Sigmoid colon (tissue), 7 donors: Measurements from ENCODE around the gene DTX3L. TPM values are rescaled to one million over a fixed set of nuclear protein-coding genes. Genes with fewer than 3 reads are reported as not detected.

ENCODE experiments used
- DNase-seq: peaks from one replicate; pipeline ENCODE4 v3.0.0-alpha.2; 2019
- H3K27ac ChIP-seq, 4 donors: fragments of 200-600 bp; sonication (generic); one replicate each; pipeline ENCODE4 v1.5.1; 2016 to 2019; ENCODE audit warnings: mild to moderate bottlenecking in 1 of 4
- H3K27me3 ChIP-seq, 3 donors: fragments of 200-600 bp; sonication (generic); one replicate each; pipeline ENCODE4 v1.5.1; 2019; ENCODE audit warnings: mild to moderate bottlenecking in 1 of 3
- H3K36me3 ChIP-seq, 4 donors: fragments of 200-600 bp; sonication (generic); one replicate each; pipeline ENCODE4 v1.5.1; 2016 to 2019
- H3K4me1 ChIP-seq, 4 donors: fragments of 200-600 bp; sonication (generic); one replicate each; pipeline ENCODE4 v1.5.1; 2017 to 2019
- H3K4me3 ChIP-seq, 4 donors: fragments of 200-600 bp; sonication (generic); one replicate each; pipeline ENCODE4 v1.5.1; 2017 to 2019; ENCODE audit warnings: mild to moderate bottlenecking in 2 of 4, moderate library complexity in 1 of 4
- H3K9me3 ChIP-seq, 4 donors: fragments of 200-600 bp in 3 of 4; sonication (generic) in 3 of 4; one replicate each; pipeline versions ENCODE4 v1.5.1 to v1.6.1; 2013 to 2019
- CTCF ChIP-seq, 4 experiments: fragments of 450-650 bp in 3 of 4; fragments of 200-600 bp in 1 of 4; IDR thresholded peaks; one replicate each; pipeline ENCODE4 v1.5.1; 2016 to 2019; ENCODE audit warnings: antibody characterized with exemption in 4 of 4, mild to moderate bottlenecking in 3 of 4, moderate library complexity in 2 of 4
- EP300 ChIP-seq, 4 donors: sonication (generic); formaldehyde crosslinking; IDR thresholded peaks; one replicate each; pipeline ENCODE4 v1.6.1; 2017; ENCODE audit warnings: antibody characterized with exemption in 4 of 4
- POLR2A ChIP-seq, 2 donors: fragments of 450-650 bp; IDR thresholded peaks; one replicate each; pipeline ENCODE4 v1.6.1; 2016; ENCODE audit warnings: antibody characterized with exemption in 2 of 2, mild to moderate bottlenecking in 2 of 2, moderate library complexity in 2 of 2
- POLR2AphosphoS5 ChIP-seq, 4 donors: sonication (generic); formaldehyde crosslinking; IDR thresholded peaks; one replicate each; pipeline ENCODE4 v1.6.1; 2017; ENCODE audit warnings: antibody characterized with exemption in 4 of 4
- WGBS, 2 donors: extraction: QIAGEN DNeasy Blood & Tissue Kit; methylation state at CpG; one replicate each; pipeline ENCODE4 v1.1.7; 2013; 5-methylcytosine and 5-hydroxymethylcytosine counted together
- intact Hi-C: fragments of 100-400 bp; cut with DNase I; formaldehyde crosslinking; loops from one replicate; pipeline ENCODE4 v1.15.1; 2023
- polyA plus RNA-seq, 3 donors: library from polyadenylated mRNA; stranded (reverse); fragments of 200-250 nt; gene quantifications; one replicate each; pipeline ENCODE4 v1.2.3, GENCODE V29; 2013
- total RNA-seq, 4 donors: library from RNA; depleted of rRNA; stranded (reverse); fragments of >200 nt; gene quantifications; one replicate each; pipeline ENCODE4 v1.1.0, GENCODE V29; 2016
- donor health status: healthy with polysubstance abuse.
- donor health status: Bipolar disorder and iron deficiency.
- donor health status: healthy.

DTX3L gene
- total and polyA plus RNA-seq, 7 donors = 9.6 to 33.2 (median 22.8) TPM

- Histone ChIP-seq H3K27me3 (no peaks in the 10 kb centered on the region), H3K27ac (no peak overlapping the region), H3K9me3 (no peaks in the 10 kb centered on the region), H3K36me3 (no peaks in the 10 kb centered on the region), H3K4me3 (no peak overlapping the region), H3K4me1 (peaks cover 0 to 5% (median 2%) of the 10 kb centered on the region in 4 donors)
- intact Hi-C loops = loop anchor here (10.0 kb wide), 1 partner anchor 105 kb away; the partner anchor contains the start of gene WDR5B
- no peak for TF ChIP-seq EP300 (IDR thresholded peaks at IDR 0.05)
- no peak for TF ChIP-seq POLR2AphosphoS5 (IDR thresholded peaks at IDR 0.05)
- TF ChIP-seq POLR2A (IDR thresholded peaks at IDR 0.05) = no peak
- no peak for TF ChIP-seq CTCF (IDR thresholded peaks at IDR 0.05)
- DNase-seq = no peak
Observed at GRCh38 chr3:122519693-122520092, 44.4 kb upstream of the DTX3L start.

- intact Hi-C loops = no loop called here
- no peaks in the 10 kb centered on the region for H3K27me3 ChIP-seq
- TF ChIP-seq EP300 (IDR thresholded peaks at IDR 0.05) (no peak), POLR2AphosphoS5 (IDR thresholded peaks at IDR 0.05) (no peak), CTCF (IDR thresholded peaks at IDR 0.05) (no peak), POLR2A (IDR thresholded peaks at IDR 0.05) (no peak)
- no peaks in the 10 kb centered on the region for H3K36me3 ChIP-seq
- no peak overlapping the region for H3K4me3 ChIP-seq
- no peaks in the 10 kb centered on the region for H3K9me3 ChIP-seq
- H3K27ac ChIP-seq = no peak overlapping the region
- H3K4me1 ChIP-seq = no peaks in the 10 kb centered on the region
- DNase-seq = no peak
- 88 to 92% methylated on average over 4 of the region's 4 CpGs for WGBS, 2 donors
Observed at GRCh38 chr3:122520861-122521260, 43.3 kb upstream of the DTX3L start.

- WGBS, 2 donors = 94 to 97% methylated on average over 11 of the region's 11 CpGs
- intact Hi-C loops = no loop called here
- Histone ChIP-seq H3K27ac (no peak overlapping the region), H3K4me1 (no peaks in the 10 kb centered on the region), H3K4me3 (no peak overlapping the region), H3K9me3 (no peaks in the 10 kb centered on the region), H3K27me3 (no peaks in the 10 kb centered on the region), H3K36me3 (peaks cover 0 to 16% (median 2%) of the 10 kb centered on the region in 4 donors)
- no peak for DNase-seq
- TF ChIP-seq CTCF (IDR thresholded peaks at IDR 0.05) = no peak
- TF ChIP-seq EP300 (IDR thresholded peaks at IDR 0.05) = no peak
- no peak for TF ChIP-seq POLR2AphosphoS5 (IDR thresholded peaks at IDR 0.05)
- TF ChIP-seq POLR2A (IDR thresholded peaks at IDR 0.05) = no peak
Observed at GRCh38 chr3:122523317-122523716, 40.8 kb upstream of the DTX3L start.

GRCh38 chr3:122530164-122530563 is 34.0 kb upstream of the DTX3L start:
- Histone ChIP-seq H3K4me1 (no peaks in the 10 kb centered on the region), H3K27ac (no peak overlapping the region), H3K27me3 (no peaks in the 10 kb centered on the region), H3K4me3 (no peak overlapping the region), H3K9me3 (no peaks in the 10 kb centered on the region), H3K36me3 (peaks cover 13 to 81% (median 34%) of the 10 kb centered on the region in 4 donors)
- intact Hi-C loops = no loop called here
- WGBS, 2 donors = 78 to 94% methylated on average over 2 of the region's 2 CpGs
- no peak for TF ChIP-seq POLR2AphosphoS5 (IDR thresholded peaks at IDR 0.05)
- no peak for TF ChIP-seq CTCF (IDR thresholded peaks at IDR 0.05)
- no peak for TF ChIP-seq POLR2A (IDR thresholded peaks at IDR 0.05)
- no peak for TF ChIP-seq EP300 (IDR thresholded peaks at IDR 0.05)
- DNase-seq = no peak

- intact Hi-C loops = no loop called here
- Histone ChIP-seq H3K27ac (no peak overlapping the region), H3K4me3 (no peak overlapping the region), H3K36me3 (peaks cover 13 to 94% (median 48%) of the 10 kb centered on the region in 4 donors), H3K9me3 (no peaks in the 10 kb centered on the region), H3K27me3 (no peaks in the 10 kb centered on the region), H3K4me1 (no peaks in the 10 kb centered on the region)
- TF ChIP-seq CTCF (IDR thresholded peaks at IDR 0.05) (no peak), POLR2A (IDR thresholded peaks at IDR 0.05) (no peak), POLR2AphosphoS5 (IDR thresholded peaks at IDR 0.05) (no peak), EP300 (IDR thresholded peaks at IDR 0.05) (no peak)
- 94 to 96% methylated on average over 2 of the region's 2 CpGs for WGBS, 2 donors
- no peak for DNase-seq
Observed at GRCh38 chr3:122533480-122533879, 30.7 kb upstream of the DTX3L start.
